GM23338 (cell line): ENCODE results near the gene EMID1.
"Not testable (repeated sequence)": the region's sequence is repeated elsewhere in the genome, so short reads cannot be mapped to it uniquely, and the experiment has no call there.

ENCODE experiments used
- CREB1 ChIP-seq: fragments of 250-450 bp; sonication (Bioruptor Pico); IDR thresholded peaks from 2 replicates; pipeline ENCODE4 v1.5.0; 2020; ENCODE audit warnings: low read depth, mild to moderate bottlenecking, moderate library complexity
- EZH2 ChIP-seq: fragments of 200-600 bp; sonication (generic); IDR thresholded peaks from one replicate; pipeline ENCODE4 v1.8.0; 2017; ENCODE audit warnings: antibody characterized with exemption, mild to moderate bottlenecking, low read depth; ENCODE audit not compliant: unreplicated experiment
- EZH2phosphoT487 ChIP-seq: fragments of 200-600 bp; sonication (generic); IDR thresholded peaks from one replicate; pipeline ENCODE4 v1.8.1; 2018; ENCODE audit warnings: antibody characterized with exemption; ENCODE audit not compliant: unreplicated experiment
- JUNB ChIP-seq: IDR thresholded peaks from one replicate; pipeline ENCODE4 v1.6.1; 2016; ENCODE audit warnings: antibody characterized with exemption; ENCODE audit not compliant: unreplicated experiment
- NANOG ChIP-seq: IDR thresholded peaks from 2 replicates; pipeline ENCODE4 v1.6.1; 2016; ENCODE audit warnings: antibody characterized with exemption, borderline replicate concordance
- POLR2AphosphoS5 ChIP-seq: IDR thresholded peaks from 2 replicates; pipeline ENCODE4 v1.6.1; 2016; ENCODE audit warnings: antibody characterized with exemption, low read depth
- STAT1 ChIP-seq: IDR thresholded peaks from one replicate; pipeline ENCODE4 v1.6.1; 2016; ENCODE audit warnings: antibody characterized with exemption; ENCODE audit not compliant: unreplicated experiment
- ZNF114 ChIP-seq: fragments of 250-450 bp; sonication (Bioruptor Pico); IDR thresholded peaks from 2 replicates; pipeline ENCODE4 v1.5.0; 2020; ENCODE audit warnings: mild to moderate bottlenecking, moderate library complexity
- ZNF331 ChIP-seq: fragments of 250-450 bp; sonication (Bioruptor Pico); IDR thresholded peaks from 2 replicates; pipeline ENCODE4 v1.5.0; 2020; ENCODE audit warnings: low read depth, mild to moderate bottlenecking, moderate library complexity
- TF ChIP-seq, protein P1 (sequence below), 2 experiments: fragments of 200-600 bp in 1 of 2; sonication (generic) in 1 of 2; conservative IDR thresholded peaks; 2 replicates each; pipeline versions ENCODE4 v1.5.1 to v1.6.1; 2016 to 2017; ENCODE audit warnings: antibody characterized with exemption in 2 of 2, low read depth in 2 of 2, mild to moderate bottlenecking in 2 of 2, moderate library complexity in 1 of 2
- TF ChIP-seq, protein P2 (sequence below): IDR thresholded peaks from one replicate; pipeline ENCODE4 v1.6.1; 2018; ENCODE audit warnings: antibody characterized with exemption; ENCODE audit not compliant: unreplicated experiment
- TF ChIP-seq, protein P3 (sequence below): IDR thresholded peaks from 2 replicates; pipeline ENCODE4 v1.6.1; 2016; ENCODE audit warnings: antibody characterized with exemption

- TF ChIP-seq, protein P1, sequence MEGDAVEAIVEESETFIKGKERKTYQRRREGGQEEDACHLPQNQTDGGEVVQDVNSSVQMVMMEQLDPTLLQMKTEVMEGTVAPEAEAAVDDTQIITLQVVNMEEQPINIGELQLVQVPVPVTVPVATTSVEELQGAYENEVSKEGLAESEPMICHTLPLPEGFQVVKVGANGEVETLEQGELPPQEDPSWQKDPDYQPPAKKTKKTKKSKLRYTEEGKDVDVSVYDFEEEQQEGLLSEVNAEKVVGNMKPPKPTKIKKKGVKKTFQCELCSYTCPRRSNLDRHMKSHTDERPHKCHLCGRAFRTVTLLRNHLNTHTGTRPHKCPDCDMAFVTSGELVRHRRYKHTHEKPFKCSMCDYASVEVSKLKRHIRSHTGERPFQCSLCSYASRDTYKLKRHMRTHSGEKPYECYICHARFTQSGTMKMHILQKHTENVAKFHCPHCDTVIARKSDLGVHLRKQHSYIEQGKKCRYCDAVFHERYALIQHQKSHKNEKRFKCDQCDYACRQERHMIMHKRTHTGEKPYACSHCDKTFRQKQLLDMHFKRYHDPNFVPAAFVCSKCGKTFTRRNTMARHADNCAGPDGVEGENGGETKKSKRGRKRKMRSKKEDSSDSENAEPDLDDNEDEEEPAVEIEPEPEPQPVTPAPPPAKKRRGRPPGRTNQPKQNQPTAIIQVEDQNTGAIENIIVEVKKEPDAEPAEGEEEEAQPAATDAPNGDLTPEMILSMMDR (conservative IDR thresholded peaks at IDR 0.05; ENCODE audit: low read depth in 2 of 2), result not testable (repeated sequence)
- not testable (repeated sequence) for TF ChIP-seq EZH2phosphoT487; CREB1 (CRISPR knock-in tag); EZH2; ZNF331; POLR2AphosphoS5; JUNB; ZNF114 (CRISPR knock-in tag); STAT1; NANOG
- TF ChIP-seq, protein P2, sequence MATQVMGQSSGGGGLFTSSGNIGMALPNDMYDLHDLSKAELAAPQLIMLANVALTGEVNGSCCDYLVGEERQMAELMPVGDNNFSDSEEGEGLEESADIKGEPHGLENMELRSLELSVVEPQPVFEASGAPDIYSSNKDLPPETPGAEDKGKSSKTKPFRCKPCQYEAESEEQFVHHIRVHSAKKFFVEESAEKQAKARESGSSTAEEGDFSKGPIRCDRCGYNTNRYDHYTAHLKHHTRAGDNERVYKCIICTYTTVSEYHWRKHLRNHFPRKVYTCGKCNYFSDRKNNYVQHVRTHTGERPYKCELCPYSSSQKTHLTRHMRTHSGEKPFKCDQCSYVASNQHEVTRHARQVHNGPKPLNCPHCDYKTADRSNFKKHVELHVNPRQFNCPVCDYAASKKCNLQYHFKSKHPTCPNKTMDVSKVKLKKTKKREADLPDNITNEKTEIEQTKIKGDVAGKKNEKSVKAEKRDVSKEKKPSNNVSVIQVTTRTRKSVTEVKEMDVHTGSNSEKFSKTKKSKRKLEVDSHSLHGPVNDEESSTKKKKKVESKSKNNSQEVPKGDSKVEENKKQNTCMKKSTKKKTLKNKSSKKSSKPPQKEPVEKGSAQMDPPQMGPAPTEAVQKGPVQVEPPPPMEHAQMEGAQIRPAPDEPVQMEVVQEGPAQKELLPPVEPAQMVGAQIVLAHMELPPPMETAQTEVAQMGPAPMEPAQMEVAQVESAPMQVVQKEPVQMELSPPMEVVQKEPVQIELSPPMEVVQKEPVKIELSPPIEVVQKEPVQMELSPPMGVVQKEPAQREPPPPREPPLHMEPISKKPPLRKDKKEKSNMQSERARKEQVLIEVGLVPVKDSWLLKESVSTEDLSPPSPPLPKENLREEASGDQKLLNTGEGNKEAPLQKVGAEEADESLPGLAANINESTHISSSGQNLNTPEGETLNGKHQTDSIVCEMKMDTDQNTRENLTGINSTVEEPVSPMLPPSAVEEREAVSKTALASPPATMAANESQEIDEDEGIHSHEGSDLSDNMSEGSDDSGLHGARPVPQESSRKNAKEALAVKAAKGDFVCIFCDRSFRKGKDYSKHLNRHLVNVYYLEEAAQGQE, result not testable (repeated sequence)
- TF ChIP-seq, protein P3, sequence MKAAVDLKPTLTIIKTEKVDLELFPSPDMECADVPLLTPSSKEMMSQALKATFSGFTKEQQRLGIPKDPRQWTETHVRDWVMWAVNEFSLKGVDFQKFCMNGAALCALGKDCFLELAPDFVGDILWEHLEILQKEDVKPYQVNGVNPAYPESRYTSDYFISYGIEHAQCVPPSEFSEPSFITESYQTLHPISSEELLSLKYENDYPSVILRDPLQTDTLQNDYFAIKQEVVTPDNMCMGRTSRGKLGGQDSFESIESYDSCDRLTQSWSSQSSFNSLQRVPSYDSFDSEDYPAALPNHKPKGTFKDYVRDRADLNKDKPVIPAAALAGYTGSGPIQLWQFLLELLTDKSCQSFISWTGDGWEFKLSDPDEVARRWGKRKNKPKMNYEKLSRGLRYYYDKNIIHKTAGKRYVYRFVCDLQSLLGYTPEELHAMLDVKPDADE, result not testable (repeated sequence)
Measured at GRCh38 chr22:29247891-29248290, 42.2 kb downstream of the EMID1 start.
